Stomach (tissue), 4 donors: ENCODE data around the gene GOSR1.

Experiments
- CTCF ChIP-seq, 7 experiments: fragments of 450-650 bp in 4 of 7; fragments of 200-600 bp in 3 of 7; sonication (generic) in 3 of 7; IDR thresholded peaks; one replicate each; pipeline ENCODE4 v1.5.1; 2016 to 2019; ENCODE audit warnings: antibody characterized with exemption in 7 of 7, control low read depth in 2 of 7, mild to moderate bottlenecking in 1 of 7
- EP300 ChIP-seq: sonication (generic); formaldehyde crosslinking; IDR thresholded peaks from one replicate; pipeline ENCODE4 v1.6.1; 2017; ENCODE audit warnings: antibody characterized with exemption
- POLR2A ChIP-seq, 4 donors: fragments of 450-650 bp; IDR thresholded peaks; one replicate each; pipeline ENCODE4 v1.6.1; 2016; ENCODE audit warnings: antibody characterized with exemption in 4 of 4, control low read depth in 2 of 4, mild to moderate bottlenecking in 1 of 4, moderate library complexity in 1 of 4
- POLR2AphosphoS5 ChIP-seq, 3 donors: sonication (generic); formaldehyde crosslinking; IDR thresholded peaks; one replicate each; pipeline ENCODE4 v1.6.1; 2016; ENCODE audit warnings: antibody characterized with exemption in 3 of 3

- no peak for TF ChIP-seq CTCF (IDR thresholded peaks at IDR 0.05)
- no peak for TF ChIP-seq POLR2A (IDR thresholded peaks at IDR 0.05)
- TF ChIP-seq POLR2AphosphoS5 (IDR thresholded peaks at IDR 0.05): no peak
- no peak for TF ChIP-seq EP300
Observed at GRCh38 chr17:30482555-30482954, 5.3 kb downstream of the GOSR1 start.
